Parathyroid adenoma (tissue), 2 donors: ENCODE data around the gene NRM.

Experiments
- H2AFZ ChIP-seq: fragments of 300-600 bp; sonication (generic); one replicate; pipeline ENCODE4 v1.7.0; 2017; ENCODE audit warnings: antibody characterized with exemption, mild to moderate bottlenecking
- H3K27ac ChIP-seq: fragments of 300-600 bp; sonication (generic); one replicate; pipeline ENCODE4 v1.7.0; 2017
- H3K27me3 ChIP-seq: fragments of 300-600 bp; sonication (generic); one replicate; pipeline ENCODE4 v1.7.0; 2017; ENCODE audit warnings: low read length; ENCODE audit not compliant: control insufficient read depth, insufficient read depth
- H3K36me3 ChIP-seq: fragments of 300-600 bp; sonication (generic); one replicate; pipeline ENCODE4 v1.7.0; 2017; ENCODE audit warnings: low read length; ENCODE audit not compliant: control insufficient read depth, insufficient read depth
- H3K4me1 ChIP-seq: fragments of 300-600 bp; sonication (generic); one replicate; pipeline ENCODE4 v1.7.0; 2017; ENCODE audit warnings: control low read depth
- H3K4me2 ChIP-seq: fragments of 300-600 bp; sonication (generic); one replicate; pipeline ENCODE4 v1.7.0; 2017; ENCODE audit warnings: low read length
- H3K4me3 ChIP-seq: fragments of 300-600 bp; sonication (generic); one replicate; pipeline ENCODE4 v1.7.0; 2017; ENCODE audit warnings: low read depth, low read length
- H3K79me2 ChIP-seq: fragments of 300-600 bp; sonication (generic); one replicate; pipeline ENCODE4 v1.7.0; 2017; ENCODE audit warnings: control low read depth
- H3K9ac ChIP-seq: fragments of 300-600 bp; sonication (generic); one replicate; pipeline ENCODE4 v1.7.0; 2017; ENCODE audit warnings: mild to moderate bottlenecking
- H3K9me3 ChIP-seq: fragments of 300-600 bp; sonication (generic); one replicate; pipeline ENCODE4 v1.7.0; 2017; ENCODE audit warnings: low read length; ENCODE audit not compliant: control insufficient read depth
- CTCF ChIP-seq: fragments of 300-600 bp; sonication (generic); IDR thresholded peaks from one replicate; pipeline ENCODE4 v1.7.0; 2017; ENCODE audit warnings: antibody characterized with exemption, mild to moderate bottlenecking
- donor health status: primary hyperparathyroidism.

The NRM gene

GRCh38 chr6:30732237-30732943 lies 41.6 kb upstream of the NRM start:
- Histone ChIP-seq H3K27me3 (no peaks in the 10 kb centered on the region), H3K36me3 (no peaks in the 10 kb centered on the region), H3K9me3 (no peaks in the 10 kb centered on the region), H3K9ac (no peak overlapping the region), H3K4me2 (no peak overlapping the region), H3K4me3 (no peak overlapping the region), H3K27ac (no peak overlapping the region), H3K4me1 (peaks cover 5% of the 10 kb centered on the region), H2AFZ (no peak overlapping the region), H3K79me2 (peaks cover 8% of the 10 kb centered on the region)
- TF ChIP-seq CTCF: no peak

GRCh38 chr6:30730601-30731435 lies 40.0 kb upstream of the NRM start:
- H3K27ac ChIP-seq: no peak overlapping the region
- H3K36me3 ChIP-seq: no peaks in the 10 kb centered on the region

GRCh38 chr6:30727920-30728553 lies 37.3 kb upstream of the NRM start:
- no peak overlapping the region for H3K27ac ChIP-seq
- H3K4me1 ChIP-seq: peaks cover 6% of the 10 kb centered on the region
- H3K27me3 ChIP-seq: no peaks in the 10 kb centered on the region
- H3K36me3 ChIP-seq: no peaks in the 10 kb centered on the region
- H3K9ac ChIP-seq: no peak overlapping the region
- TF ChIP-seq CTCF: no peak
- no peak overlapping the region for H3K4me3 ChIP-seq
- no peaks in the 10 kb centered on the region for H3K9me3 ChIP-seq
- peaks cover 8% of the 10 kb centered on the region for H3K79me2 ChIP-seq
- no peak overlapping the region for H3K4me2 ChIP-seq
- H2AFZ ChIP-seq: no peak overlapping the region

More at GRCh38 chr6:30730601-30731435, 40.0 kb upstream of the NRM start:
- peak; percentile 88 for TF ChIP-seq CTCF
- Histone ChIP-seq H3K79me2 (peaks cover 8% of the 10 kb centered on the region), H3K4me3 (no peak overlapping the region), H3K4me2 (no peak overlapping the region), H2AFZ (peak overlapping the region; percentile 45), H3K9ac (no peak overlapping the region), H3K4me1 (peaks cover 5% of the 10 kb centered on the region), H3K27me3 (no peaks in the 10 kb centered on the region), H3K9me3 (no peaks in the 10 kb centered on the region)

- TF ChIP-seq CTCF: no peak
- H3K36me3 ChIP-seq: no peaks in the 10 kb centered on the region
Observed at GRCh38 chr6:30726506-30727413, 36.0 kb upstream of the NRM start.

More at GRCh38 chr6:30726506-30727413, 36.0 kb upstream of the NRM start:
- H3K4me3 ChIP-seq: no peak overlapping the region
- H3K27ac ChIP-seq: no peak overlapping the region
- H3K9ac ChIP-seq: no peak overlapping the region
- H3K27me3 ChIP-seq: no peaks in the 10 kb centered on the region
- H2AFZ ChIP-seq: no peak overlapping the region
- H3K4me1 ChIP-seq: peaks cover 14% of the 10 kb centered on the region
- H3K4me2 ChIP-seq: no peak overlapping the region
- H3K9me3 ChIP-seq: no peaks in the 10 kb centered on the region
- peaks cover 8% of the 10 kb centered on the region for H3K79me2 ChIP-seq
